GM10266 (cell line): ENCODE data around the gene COX6A1.

Experiments used
- DNase-seq: peaks from one replicate; pipeline ENCODE4 v3.0.0; 2012; ENCODE audit errors: extremely low spot score
- TF ChIP-seq, protein P1 (sequence below): IDR thresholded peaks from 2 replicates; pipeline ENCODE4 v1.5.1; 2012; ENCODE audit warnings: mild to moderate bottlenecking, low read depth; ENCODE audit not compliant: control insufficient read depth, insufficient read depth; ENCODE audit errors: missing control alignments

COX6A1 gene

DNA sequence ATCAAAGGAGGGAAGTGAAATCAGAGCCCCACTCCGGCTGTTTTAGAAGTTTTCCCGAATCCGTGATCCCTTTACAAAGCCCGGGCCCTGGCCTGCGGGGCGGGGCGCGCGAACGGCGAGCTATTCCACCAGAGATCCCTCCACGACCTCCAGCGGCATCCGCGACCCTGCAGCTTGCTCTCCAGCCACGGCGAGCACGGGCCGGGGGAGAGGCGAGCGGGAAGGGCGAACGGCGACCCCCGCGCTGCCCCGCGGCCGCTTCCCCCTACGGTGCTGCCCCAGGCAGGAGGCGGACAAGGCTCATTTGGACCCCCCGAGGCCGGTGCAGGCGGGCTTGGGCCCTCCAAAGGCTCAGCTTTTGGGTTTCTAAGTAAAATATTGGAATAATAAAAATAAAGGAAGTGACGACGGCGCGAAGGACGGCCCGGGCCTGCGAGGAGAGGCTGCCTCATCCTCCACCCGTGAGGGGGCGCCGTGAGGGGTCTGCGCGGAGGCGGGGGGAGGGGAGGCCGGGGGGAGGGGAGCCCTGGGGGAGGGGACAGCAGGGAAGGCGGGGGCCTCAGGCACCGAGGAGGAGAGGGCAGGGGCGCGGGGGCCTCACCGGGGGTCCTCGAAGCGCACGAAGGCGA lies 31.0 kb downstream of the COX6A1 start:
- peak; percentile 74 for DNase-seq
- TF ChIP-seq, protein P1, sequence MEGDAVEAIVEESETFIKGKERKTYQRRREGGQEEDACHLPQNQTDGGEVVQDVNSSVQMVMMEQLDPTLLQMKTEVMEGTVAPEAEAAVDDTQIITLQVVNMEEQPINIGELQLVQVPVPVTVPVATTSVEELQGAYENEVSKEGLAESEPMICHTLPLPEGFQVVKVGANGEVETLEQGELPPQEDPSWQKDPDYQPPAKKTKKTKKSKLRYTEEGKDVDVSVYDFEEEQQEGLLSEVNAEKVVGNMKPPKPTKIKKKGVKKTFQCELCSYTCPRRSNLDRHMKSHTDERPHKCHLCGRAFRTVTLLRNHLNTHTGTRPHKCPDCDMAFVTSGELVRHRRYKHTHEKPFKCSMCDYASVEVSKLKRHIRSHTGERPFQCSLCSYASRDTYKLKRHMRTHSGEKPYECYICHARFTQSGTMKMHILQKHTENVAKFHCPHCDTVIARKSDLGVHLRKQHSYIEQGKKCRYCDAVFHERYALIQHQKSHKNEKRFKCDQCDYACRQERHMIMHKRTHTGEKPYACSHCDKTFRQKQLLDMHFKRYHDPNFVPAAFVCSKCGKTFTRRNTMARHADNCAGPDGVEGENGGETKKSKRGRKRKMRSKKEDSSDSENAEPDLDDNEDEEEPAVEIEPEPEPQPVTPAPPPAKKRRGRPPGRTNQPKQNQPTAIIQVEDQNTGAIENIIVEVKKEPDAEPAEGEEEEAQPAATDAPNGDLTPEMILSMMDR: peak; percentile 42

DNA sequence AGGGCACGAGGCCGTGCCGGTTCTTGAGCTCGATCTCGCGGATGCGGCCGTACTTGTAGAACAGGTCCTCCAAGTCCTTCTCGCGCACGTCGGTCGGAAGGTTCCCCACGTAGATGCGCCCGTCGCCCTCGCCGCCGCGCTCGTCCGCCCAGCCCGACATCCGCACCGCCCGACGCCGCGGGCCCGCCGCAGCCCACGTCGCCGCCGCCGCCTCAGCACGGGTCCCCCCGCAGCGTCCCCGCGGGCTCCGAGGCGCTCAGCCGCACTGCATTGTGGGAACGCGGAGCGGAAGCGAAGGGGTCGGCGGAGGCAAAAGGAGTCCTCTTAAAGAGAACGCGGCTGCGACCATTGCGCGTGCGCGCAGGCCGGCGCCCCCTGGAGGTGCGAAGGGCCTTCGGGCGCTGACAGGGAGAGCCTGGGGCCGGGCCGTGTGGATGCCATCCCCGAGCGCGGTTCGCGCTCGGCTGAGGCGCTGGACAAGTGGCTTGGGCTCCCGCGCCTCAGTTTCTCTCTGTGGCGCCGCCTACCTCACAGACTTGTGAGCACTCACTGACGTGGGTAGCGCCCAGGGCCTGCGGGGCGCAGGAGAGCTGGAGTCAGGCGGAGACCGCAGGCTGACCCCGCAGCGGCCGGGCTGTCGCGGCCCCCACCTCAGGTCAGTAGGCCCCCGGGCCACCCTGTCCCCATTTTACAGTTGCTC lies 31.7 kb downstream of the COX6A1 start, which contains the start of gene SRSF9:
Gene SRSF9 (minus strand): TSS at position 299 of the 700 bp plus-strand sequence. CDS start 139 bp downstream, at position 160.
- TF ChIP-seq, protein P1: peak; percentile 94
- peak; percentile 99 for DNase-seq

DNA sequence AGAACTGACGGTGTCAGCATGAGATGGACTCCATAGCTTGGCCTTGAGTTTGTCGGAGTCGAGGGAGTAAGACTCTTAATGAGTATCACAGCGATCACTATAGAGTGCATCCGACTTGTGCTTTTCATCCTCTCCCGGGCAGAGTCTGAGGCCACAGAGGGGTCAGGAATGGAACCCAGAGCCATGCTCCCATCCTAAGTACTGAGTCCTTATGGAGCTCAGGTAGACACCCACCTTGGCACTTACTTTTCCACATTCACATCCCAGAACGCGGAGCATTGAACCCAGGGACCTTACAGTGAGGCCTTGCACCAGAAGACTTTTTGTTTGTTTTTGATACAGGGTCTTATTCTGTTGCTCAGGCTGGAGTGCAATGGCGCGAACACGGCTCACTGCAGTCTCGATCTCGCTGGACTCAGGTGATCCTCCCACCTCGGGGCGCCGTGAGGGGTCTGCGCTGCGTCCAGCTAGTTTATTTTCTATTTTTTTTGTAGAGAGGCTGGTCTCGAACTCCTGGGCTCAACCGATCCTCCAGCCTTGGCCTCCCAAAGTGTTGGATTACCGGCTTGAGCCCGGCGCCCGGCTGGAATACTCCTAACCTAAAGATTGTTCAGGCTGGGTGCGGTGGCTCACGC lies 32.4 kb downstream of the COX6A1 start:
- TF ChIP-seq, protein P1: no peak
- DNase-seq: peak; percentile 40

DNA sequence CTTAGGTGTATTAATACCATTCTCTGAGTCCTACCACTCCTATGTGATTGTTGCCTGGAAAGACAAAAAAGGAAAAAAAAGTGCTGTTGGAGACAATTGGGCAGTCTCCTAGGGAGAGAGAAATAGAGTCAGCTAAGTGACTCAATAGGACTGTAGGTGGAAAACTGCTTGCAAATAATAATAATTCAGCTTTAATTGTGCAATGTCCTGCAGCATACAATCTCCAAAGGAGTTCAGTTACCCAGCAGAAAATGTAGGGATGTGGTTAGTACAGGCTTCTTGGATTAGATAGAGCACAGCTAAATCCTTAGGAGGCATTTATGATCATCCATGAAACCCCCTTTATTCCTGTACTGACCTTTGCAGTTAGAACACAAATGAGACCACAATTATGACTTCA lies 34.6 kb downstream of the COX6A1 start:
- TF ChIP-seq, protein P1: no peak

DNA sequence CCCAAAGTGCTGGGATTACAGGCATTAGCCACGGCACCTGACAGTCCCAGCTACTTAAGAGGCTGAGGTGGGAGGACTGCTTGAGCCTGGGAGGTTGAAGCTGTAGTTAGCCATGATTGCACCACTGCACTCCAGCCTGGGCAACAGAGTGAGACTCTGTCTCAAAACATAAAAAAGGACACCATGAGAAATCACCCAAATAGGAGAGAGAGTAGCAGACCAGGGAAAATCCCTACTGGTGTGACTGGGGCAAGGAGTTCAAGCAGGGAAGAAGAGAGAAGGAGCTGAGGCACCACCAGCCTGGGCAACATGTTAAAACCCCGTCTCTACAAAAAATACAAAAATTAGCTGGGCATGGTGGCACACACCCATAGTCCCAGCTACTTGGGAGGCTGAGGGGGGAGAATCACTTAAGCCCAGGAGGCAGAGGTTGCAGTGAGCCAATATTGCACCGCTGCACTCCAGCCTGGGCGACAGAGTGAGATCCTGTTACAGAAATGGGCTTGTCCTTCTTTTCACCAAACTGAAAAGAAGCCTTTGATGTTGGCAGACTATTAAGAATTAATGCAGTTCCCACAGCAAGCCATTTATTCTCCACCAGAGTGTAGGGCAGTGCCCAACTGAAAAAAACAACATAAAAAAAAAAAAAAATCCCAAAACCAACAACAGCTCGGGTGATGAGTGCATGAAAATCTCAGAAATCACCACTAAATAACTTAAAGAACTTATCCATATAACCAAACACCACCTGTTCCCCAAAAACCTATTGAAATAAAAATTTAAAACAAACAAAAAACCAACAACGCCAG lies 36.1 kb downstream of the COX6A1 start:
- DNase-seq: no peak
- TF ChIP-seq, protein P1: no peak

More for the DNA sequence above, 34.6 kb downstream of the COX6A1 start:
- no peak for DNase-seq

DNA sequence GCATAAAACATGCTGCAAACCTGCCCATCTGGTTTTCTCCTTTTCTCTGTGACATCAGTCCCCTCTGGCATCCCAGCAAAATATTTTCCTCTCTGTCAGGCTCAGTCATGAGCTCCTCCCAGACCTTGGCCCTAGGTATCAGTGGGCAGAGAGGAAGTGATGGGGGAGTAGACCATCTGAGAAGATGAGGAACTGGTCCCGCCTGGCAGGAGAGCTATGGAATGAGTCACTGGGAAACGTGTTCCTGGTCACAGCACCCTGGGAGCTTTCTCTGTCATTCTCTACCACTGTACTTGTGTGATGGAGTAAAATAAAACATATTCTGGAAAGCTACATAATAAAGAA lies 36.7 kb downstream of the COX6A1 start:
- TF ChIP-seq, protein P1: no peak

DNA sequence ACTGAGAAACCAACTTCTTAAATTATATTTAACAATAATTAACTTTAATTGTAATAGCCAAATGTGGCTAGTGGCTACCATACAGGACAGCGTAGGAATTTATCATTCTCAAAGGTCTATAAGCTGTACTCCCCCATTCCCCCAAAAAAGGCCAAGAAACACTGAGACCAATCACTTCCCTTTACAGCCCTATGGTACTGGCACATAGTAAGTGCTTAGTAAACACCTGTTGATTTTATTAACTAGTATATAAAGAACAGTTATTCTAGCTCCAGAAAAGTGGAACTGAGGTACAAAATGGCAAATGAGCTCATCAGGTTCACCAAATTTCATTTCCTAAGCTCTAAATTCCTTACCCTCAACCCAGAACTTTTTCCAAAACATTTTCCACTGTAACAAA lies 37.7 kb downstream of the COX6A1 start:
- no peak for DNase-seq
- TF ChIP-seq, protein P1: no peak

More for the DNA sequence above, 36.7 kb downstream of the COX6A1 start:
- DNase-seq: no peak
